Stomach (tissue), 4 donors: Measurements from ENCODE around the gene SIK2.

Experiments
- CTCF ChIP-seq, 7 experiments: fragments of 450-650 bp in 4 of 7; fragments of 200-600 bp in 3 of 7; sonication (generic) in 3 of 7; IDR thresholded peaks; one replicate each; pipeline ENCODE4 v1.5.1; 2016 to 2019; ENCODE audit warnings: antibody characterized with exemption in 7 of 7, control low read depth in 2 of 7, mild to moderate bottlenecking in 1 of 7
- POLR2A ChIP-seq, 4 donors: fragments of 450-650 bp; IDR thresholded peaks; one replicate each; pipeline ENCODE4 v1.6.1; 2016; ENCODE audit warnings: antibody characterized with exemption in 4 of 4, control low read depth in 2 of 4, mild to moderate bottlenecking in 1 of 4, moderate library complexity in 1 of 4
- POLR2AphosphoS5 ChIP-seq, 3 donors: sonication (generic); formaldehyde crosslinking; IDR thresholded peaks; one replicate each; pipeline ENCODE4 v1.6.1; 2016; ENCODE audit warnings: antibody characterized with exemption in 3 of 3

GRCh38 chr11:111733611-111734088, 131.4 kb downstream of the SIK2 start:
- TF ChIP-seq CTCF (IDR thresholded peaks at IDR 0.05) = no peak
- no peak for TF ChIP-seq POLR2A (IDR thresholded peaks at IDR 0.05)
- no peak for TF ChIP-seq POLR2AphosphoS5 (IDR thresholded peaks at IDR 0.05)
